ENCODE results near the gene KCNIP4.

Gene KCNIP4

GRCh38 chr4:21467551-21467950 is 481.0 kb downstream of the KCNIP4 start:
- DNase-seq (ENCODE audit: low read depth in 2 of 2): no peak

GRCh38 chr4:21457086-21457840 is 491.3 kb downstream of the KCNIP4 start:
- DNase-seq (ENCODE audit: low read depth in 2 of 2): no peak

- DNase-seq (ENCODE audit: low read depth in 2 of 2): no peak
Observed at GRCh38 chr4:21454831-21455230, 493.7 kb downstream of the KCNIP4 start.

- DNase-seq (ENCODE audit: low read depth in 2 of 2): no peak
Observed at GRCh38 chr4:21454201-21454600, 494.4 kb downstream of the KCNIP4 start.

- no peak for DNase-seq (ENCODE audit: low read depth in 2 of 2)
Observed at GRCh38 chr4:21452931-21453330, 495.6 kb downstream of the KCNIP4 start.

- no peak for DNase-seq (ENCODE audit: low read depth in 2 of 2)
Observed at GRCh38 chr4:21451032-21451431, 497.5 kb downstream of the KCNIP4 start.

GRCh38 chr4:21450331-21450730 is 498.2 kb downstream of the KCNIP4 start:
- no peak for DNase-seq (ENCODE audit: low read depth in 2 of 2)

- DNase-seq (ENCODE audit: low read depth in 2 of 2): no peak
Observed at GRCh38 chr4:21447301-21448054, 501.1 kb downstream of the KCNIP4 start.

GRCh38 chr4:21420166-21420565 is 528.4 kb downstream of the KCNIP4 start:
- no peak for DNase-seq (ENCODE audit: low read depth in 2 of 2)

- DNase-seq (ENCODE audit: low read depth in 2 of 2): no peak
Observed at GRCh38 chr4:21415728-21416127, 532.8 kb downstream of the KCNIP4 start.

- no peak for DNase-seq (ENCODE audit: low read depth in 2 of 2)
Observed at GRCh38 chr4:21413807-21414370, 534.7 kb downstream of the KCNIP4 start.

- no peak for DNase-seq (ENCODE audit: low read depth in 2 of 2)
Observed at GRCh38 chr4:21411086-21411485, 537.5 kb downstream of the KCNIP4 start.

- no peak for DNase-seq (ENCODE audit: low read depth in 2 of 2)
Observed at GRCh38 chr4:21410372-21410771, 538.2 kb downstream of the KCNIP4 start.

- no peak for DNase-seq (ENCODE audit: low read depth in 2 of 2)
Observed at GRCh38 chr4:21387683-21388082, 560.9 kb downstream of the KCNIP4 start.

GRCh38 chr4:21386166-21386780 is 562.3 kb downstream of the KCNIP4 start:
- DNase-seq (ENCODE audit: low read depth in 2 of 2): no peak

GRCh38 chr4:21385706-21386105 is 562.9 kb downstream of the KCNIP4 start:
- no peak for DNase-seq (ENCODE audit: low read depth in 2 of 2)

- DNase-seq (ENCODE audit: low read depth in 2 of 2): no peak
Observed at GRCh38 chr4:21384609-21385008, 564.0 kb downstream of the KCNIP4 start.

- no peak for DNase-seq (ENCODE audit: low read depth in 2 of 2)
Observed at GRCh38 chr4:21380861-21381260, 567.7 kb downstream of the KCNIP4 start.

- DNase-seq (ENCODE audit: low read depth in 2 of 2): no peak
Observed at GRCh38 chr4:21377046-21377445, 571.5 kb downstream of the KCNIP4 start.

GRCh38 chr4:21376176-21376575 is 572.4 kb downstream of the KCNIP4 start:
- DNase-seq (ENCODE audit: low read depth in 2 of 2): no peak

- DNase-seq (ENCODE audit: low read depth in 2 of 2): no peak
Observed at GRCh38 chr4:21374641-21375368, 573.8 kb downstream of the KCNIP4 start.

GRCh38 chr4:21367567-21367966 is 581.0 kb downstream of the KCNIP4 start:
- DNase-seq (ENCODE audit: low read depth in 2 of 2): no peak

Measured in stimulated activated CD4-positive, alpha-beta T cell treated with anti-CD3 and anti-CD28 coated beads, Interleukin-15, amount 100 ng/mL, for 48 hours (primary cell).